Activated CD4-positive, alpha-beta T cell treated with anti-CD3 and anti-CD28 coated beads, Interleukin-2, amount 10 ng/mL, durations not matched to agents 24 days and 14 days (primary cell): ENCODE results near the gene PPP1R15B. TPM values are rescaled to one million over a fixed set of nuclear protein-coding genes. Genes with fewer than 3 reads are reported as not detected.

Experiments
- DNase-seq: peaks from one replicate; pipeline ENCODE4 v3.0.0; 2022
- H3K27ac Mint-ChIP-seq: one replicate; pipeline ENCODE4 v1.8.0; 2022; ENCODE audit warnings: mild to moderate bottlenecking, mixed read lengths
- H3K27me3 Mint-ChIP-seq: one replicate; pipeline ENCODE4 v1.8.0; 2022; ENCODE audit warnings: mixed read lengths
- H3K36me3 Mint-ChIP-seq: one replicate; pipeline ENCODE4 v1.8.0; 2022; ENCODE audit warnings: low read depth, mild to moderate bottlenecking, mixed read lengths
- H3K4me1 Mint-ChIP-seq: one replicate; pipeline ENCODE4 v1.8.0; 2021; ENCODE audit warnings: mixed read lengths
- H3K4me3 Mint-ChIP-seq: one replicate; pipeline ENCODE4 v1.8.0; 2022; ENCODE audit warnings: mild to moderate bottlenecking, moderate library complexity, mixed read lengths
- H3K9me3 Mint-ChIP-seq: one replicate; pipeline ENCODE4 v1.8.0; 2021; ENCODE audit warnings: mixed read lengths
- intact Hi-C: fragments of 100-400 bp; cut with micrococcal nuclease; formaldehyde crosslinking; loops from one replicate; pipeline ENCODE4 v1.15.1; 2023
- total RNA-seq: library from RNA; stranded (reverse); gene quantifications from 2 replicates; pipeline ENCODE4 v1.2.3, GENCODE V29; 2022

The PPP1R15B gene
- total RNA-seq, 1 donor from 2014 or later = 70.9 TPM

- H3K27ac Mint-ChIP-seq = no peak overlapping the region
- H3K4me1 Mint-ChIP-seq = peaks cover 28% of the 10 kb centered on the region
- DNase-seq = no peak
- no peaks in the 10 kb centered on the region for H3K9me3 Mint-ChIP-seq
- peaks cover 29% of the 10 kb centered on the region for H3K36me3 Mint-ChIP-seq
- intact Hi-C loops = no loop called here
- no peak overlapping the region for H3K4me3 Mint-ChIP-seq
- no peaks in the 10 kb centered on the region for H3K27me3 Mint-ChIP-seq
These were observed 9.8 kb upstream of the PPP1R15B start for GRCh38 chr1:204421441-204421840.

- H3K36me3 Mint-ChIP-seq = peaks cover 23% of the 10 kb centered on the region
- H3K4me3 Mint-ChIP-seq = no peak overlapping the region
- H3K9me3 Mint-ChIP-seq = no peaks in the 10 kb centered on the region
- H3K27ac Mint-ChIP-seq = no peak overlapping the region
- H3K27me3 Mint-ChIP-seq = no peaks in the 10 kb centered on the region
- intact Hi-C loops = no loop called here
- no peak for DNase-seq
- H3K4me1 Mint-ChIP-seq = peaks cover 29% of the 10 kb centered on the region
These were observed 8.7 kb upstream of the PPP1R15B start for GRCh38 chr1:204420039-204421004.

GRCh38 chr1:204419064-204419403, 7.4 kb upstream of the PPP1R15B start:
- no peaks in the 10 kb centered on the region for H3K27me3 Mint-ChIP-seq
- intact Hi-C loops = no loop called here
- H3K4me3 Mint-ChIP-seq = no peak overlapping the region
- H3K36me3 Mint-ChIP-seq = peaks cover 21% of the 10 kb centered on the region
- no peak overlapping the region for H3K27ac Mint-ChIP-seq
- no peak for DNase-seq
- no peaks in the 10 kb centered on the region for H3K9me3 Mint-ChIP-seq
- H3K4me1 Mint-ChIP-seq = peaks cover 32% of the 10 kb centered on the region

GRCh38 chr1:204418174-204419063, 6.8 kb upstream of the PPP1R15B start:
- Mint-ChIP-seq H3K4me3 (no peak overlapping the region), H3K27ac (no peak overlapping the region), H3K27me3 (no peaks in the 10 kb centered on the region), H3K36me3 (peaks cover 17% of the 10 kb centered on the region), H3K4me1 (peaks cover 32% of the 10 kb centered on the region), H3K9me3 (no peaks in the 10 kb centered on the region)
- DNase-seq = no peak
- intact Hi-C loops = no loop called here

DNA sequence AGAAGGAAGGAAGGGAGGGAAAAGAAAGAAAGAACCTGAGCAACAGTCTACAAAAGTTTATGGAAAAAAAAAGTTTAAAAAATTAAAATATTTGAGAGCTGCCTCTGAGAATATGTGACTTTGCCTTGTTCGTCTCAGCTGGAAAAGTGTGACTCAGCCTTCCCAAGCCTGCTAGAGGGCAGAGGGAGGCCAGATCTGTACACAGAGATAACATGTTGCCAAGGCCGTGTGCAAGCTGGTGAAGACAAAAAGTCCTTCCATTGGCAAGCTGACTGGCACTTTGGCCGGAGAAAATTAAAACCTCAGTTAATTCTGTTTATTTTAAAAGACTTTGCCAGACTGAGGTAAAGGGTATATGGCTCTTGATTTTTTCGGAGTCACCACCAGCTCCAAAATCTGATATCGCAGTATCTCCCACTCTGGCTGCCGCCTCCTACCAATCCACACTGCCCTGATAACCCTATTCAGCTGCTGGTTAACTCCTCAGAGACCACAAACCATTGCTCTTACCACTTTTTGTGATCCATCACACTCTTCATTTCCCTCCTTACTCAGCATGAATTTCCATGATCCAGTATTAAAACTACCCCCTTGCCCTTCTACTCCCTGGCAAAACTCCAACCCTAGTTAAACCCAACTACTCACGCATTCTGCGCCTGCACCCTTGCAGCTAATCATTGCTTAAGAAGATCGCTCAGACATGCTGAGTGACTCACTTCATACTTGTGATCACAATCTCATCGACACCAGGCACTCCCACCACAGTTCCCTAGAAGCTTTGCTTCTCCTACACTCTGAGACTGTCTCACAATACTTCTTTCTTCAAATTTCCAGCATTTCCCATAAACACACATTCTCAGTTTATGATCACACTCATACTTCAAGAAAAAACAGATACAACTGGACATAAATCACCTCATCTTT, 5.7 kb upstream of the PPP1R15B start:
- no peak for DNase-seq
- peak overlapping the region; percentile 1 for H3K4me3 Mint-ChIP-seq
- peaks cover 14% of the 10 kb centered on the region for H3K36me3 Mint-ChIP-seq
- peaks cover 35% of the 10 kb centered on the region for H3K4me1 Mint-ChIP-seq
- intact Hi-C loops = no loop called here
- no peaks in the 10 kb centered on the region for H3K9me3 Mint-ChIP-seq
- H3K27me3 Mint-ChIP-seq = no peaks in the 10 kb centered on the region
- H3K27ac Mint-ChIP-seq = peak overlapping the region; percentile 62

DNA sequence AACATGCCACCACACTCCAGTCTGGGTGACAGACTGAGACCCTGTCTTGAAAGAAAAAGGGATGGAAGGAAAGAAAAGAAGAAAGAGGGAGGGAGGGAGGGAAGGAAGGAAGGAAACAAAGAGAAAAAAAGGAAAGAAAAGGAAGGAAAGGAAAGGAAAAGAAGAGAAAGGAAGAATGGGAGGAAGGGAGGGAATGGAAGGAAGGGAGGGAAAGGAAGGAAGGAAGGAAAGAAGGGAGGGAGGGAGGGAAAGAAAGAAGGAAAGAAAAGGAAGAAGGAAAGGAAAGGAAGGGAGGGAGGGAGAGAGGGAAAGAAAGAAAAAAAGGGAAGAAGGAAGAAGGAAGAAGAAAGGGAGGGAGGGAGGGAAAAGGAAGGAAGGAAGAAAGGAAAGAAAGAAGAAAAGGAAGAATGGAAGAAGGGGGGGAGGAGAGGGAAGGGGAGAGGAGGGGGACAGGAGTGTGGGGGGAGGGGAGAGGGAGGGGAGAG, 5.0 kb upstream of the PPP1R15B start:
- no peak for DNase-seq
- no peaks in the 10 kb centered on the region for H3K9me3 Mint-ChIP-seq
- peaks cover 36% of the 10 kb centered on the region for H3K4me1 Mint-ChIP-seq
- no peaks in the 10 kb centered on the region for H3K27me3 Mint-ChIP-seq
- H3K4me3 Mint-ChIP-seq = no peak overlapping the region
- intact Hi-C loops = no loop called here
- H3K27ac Mint-ChIP-seq = no peak overlapping the region
- peaks cover 14% of the 10 kb centered on the region for H3K36me3 Mint-ChIP-seq

DNA sequence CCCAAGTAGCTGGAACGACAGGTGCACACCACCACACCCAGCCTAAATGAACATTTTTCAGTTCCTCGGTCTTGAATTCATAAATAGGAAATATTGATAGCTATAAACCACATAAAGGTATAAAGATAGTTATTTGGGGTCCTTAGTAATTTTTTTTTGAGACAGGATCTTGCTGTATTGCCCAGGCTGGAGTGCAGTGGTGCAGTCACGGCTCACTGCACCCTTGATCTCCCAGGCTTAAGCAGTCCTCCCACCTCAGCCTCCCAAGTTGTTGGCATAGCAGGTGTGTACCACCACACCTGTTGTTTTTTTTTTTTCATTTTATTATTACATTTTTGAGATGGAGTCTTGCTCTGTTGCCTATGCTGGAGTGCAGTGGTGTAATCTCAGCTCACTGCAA, 3.7 kb upstream of the PPP1R15B start:
- Mint-ChIP-seq H3K36me3 (peaks cover 18% of the 10 kb centered on the region), H3K27ac (no peak overlapping the region), H3K9me3 (no peaks in the 10 kb centered on the region), H3K4me1 (peaks cover 35% of the 10 kb centered on the region), H3K27me3 (no peaks in the 10 kb centered on the region), H3K4me3 (no peak overlapping the region)
- DNase-seq = no peak
- intact Hi-C loops = no loop called here

- H3K4me3 Mint-ChIP-seq = no peak overlapping the region
- no peak for DNase-seq
- H3K27me3 Mint-ChIP-seq = no peaks in the 10 kb centered on the region
- H3K4me1 Mint-ChIP-seq = peaks cover 25% of the 10 kb centered on the region
- H3K27ac Mint-ChIP-seq = no peak overlapping the region
- intact Hi-C loops = loop anchor here (5.0 kb wide), 1 partner anchor 1333 kb away; no protein-coding TSS in a partner anchor
- H3K36me3 Mint-ChIP-seq = peaks cover 23% of the 10 kb centered on the region
- no peaks in the 10 kb centered on the region for H3K9me3 Mint-ChIP-seq
These were observed 2.4 kb upstream of the PPP1R15B start for GRCh38 chr1:204414016-204414415.

GRCh38 chr1:204413170-204413535, 1.5 kb upstream of the PPP1R15B start:
- H3K4me1 Mint-ChIP-seq = peaks cover 19% of the 10 kb centered on the region
- H3K27me3 Mint-ChIP-seq = no peaks in the 10 kb centered on the region
- H3K9me3 Mint-ChIP-seq = no peaks in the 10 kb centered on the region
- DNase-seq = no peak
- peak overlapping the region; percentile 87 for H3K27ac Mint-ChIP-seq
- intact Hi-C loops = loop anchor here (5.0 kb wide), 1 partner anchor 1334 kb away; no protein-coding TSS in a partner anchor
- H3K4me3 Mint-ChIP-seq = peak overlapping the region; percentile 71
- H3K36me3 Mint-ChIP-seq = peaks cover 32% of the 10 kb centered on the region

DNA sequence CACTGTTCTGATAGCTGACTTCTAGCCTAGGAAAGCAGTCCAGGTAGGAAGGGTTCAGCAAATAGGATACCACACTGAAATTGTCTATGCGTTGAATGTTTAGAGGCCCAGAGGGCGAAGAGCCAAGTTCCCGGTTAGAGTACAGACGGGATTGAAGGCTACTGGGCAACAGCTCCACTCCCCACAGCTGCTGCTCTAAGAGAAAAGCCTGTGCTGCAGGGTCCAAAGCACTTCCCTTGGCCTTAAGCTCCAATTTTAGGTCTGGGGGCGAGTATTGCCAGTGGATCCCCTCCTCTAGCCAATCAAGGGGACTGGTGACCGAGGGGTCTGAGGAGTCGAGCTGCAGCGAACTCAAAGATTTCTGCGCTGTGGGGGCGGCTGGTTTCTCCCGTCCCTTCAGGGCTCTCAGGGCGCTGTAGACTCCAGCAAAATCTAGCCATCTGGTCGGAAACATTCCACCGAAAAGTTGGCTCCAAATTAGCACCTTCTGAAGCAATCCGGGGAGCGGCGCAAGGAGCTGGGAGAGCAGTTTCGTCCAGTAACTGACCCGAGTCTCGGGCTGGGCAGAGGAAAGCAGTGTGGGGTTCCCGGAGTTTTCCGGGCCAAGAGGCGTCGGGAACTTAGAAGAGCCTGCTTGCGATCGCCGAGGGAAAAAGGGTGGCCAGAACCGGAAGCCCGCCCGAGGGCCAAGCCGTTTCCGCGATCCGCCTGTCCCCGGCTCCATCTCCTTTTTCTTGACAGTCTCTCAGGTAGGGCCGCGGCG, 748 bp downstream of the PPP1R15B start:
- H3K27ac Mint-ChIP-seq = peak overlapping the region; percentile 99
- peaks cover 11% of the 10 kb centered on the region for H3K4me1 Mint-ChIP-seq
- intact Hi-C loops = loop anchor here (1.0 to 5.0 kb wide), 2 partner anchors 95 to 1336 kb away; no protein-coding TSS in a partner anchor
- no peaks in the 10 kb centered on the region for H3K27me3 Mint-ChIP-seq
- H3K9me3 Mint-ChIP-seq = no peaks in the 10 kb centered on the region
- peak overlapping the region; percentile 97 for H3K4me3 Mint-ChIP-seq
- H3K36me3 Mint-ChIP-seq = peaks cover 47% of the 10 kb centered on the region
- DNase-seq = peak; percentile 88

- no peaks in the 10 kb centered on the region for H3K9me3 Mint-ChIP-seq
- H3K27me3 Mint-ChIP-seq = no peaks in the 10 kb centered on the region
- peak overlapping the region; percentile 99 for H3K27ac Mint-ChIP-seq
- peaks cover 13% of the 10 kb centered on the region for H3K4me1 Mint-ChIP-seq
- DNase-seq = no peak
- intact Hi-C loops = loop anchor here (5.0 kb wide), 2 partner anchors 548 to 1337 kb away; partner anchors contain the start of gene SNRPE
- peak overlapping the region; percentile 97 for H3K4me3 Mint-ChIP-seq
- peaks cover 50% of the 10 kb centered on the region for H3K36me3 Mint-ChIP-seq
These were observed 1.6 kb downstream of the PPP1R15B start for GRCh38 chr1:204409836-204410687.

DNA sequence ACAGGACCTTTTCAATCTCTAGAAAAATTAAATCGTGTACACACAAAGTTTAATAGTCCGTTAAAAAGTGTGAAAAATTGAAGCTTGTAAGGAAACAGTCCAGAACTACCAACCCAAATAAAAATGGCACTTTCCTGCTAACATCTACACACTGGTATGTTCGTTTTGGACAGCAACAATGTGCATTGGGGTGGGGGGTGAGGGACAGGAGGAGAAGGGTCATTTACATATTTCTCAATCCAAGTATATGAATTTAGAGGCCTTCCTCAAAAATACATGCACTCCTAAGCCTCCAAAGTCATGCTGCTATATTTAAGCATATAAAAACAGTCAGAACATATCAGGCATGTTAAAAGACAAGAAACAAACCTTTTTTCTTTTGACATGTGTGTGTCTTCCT, 2.5 kb downstream of the PPP1R15B start:
- H3K4me1 Mint-ChIP-seq = peaks cover 15% of the 10 kb centered on the region
- intact Hi-C loops = loop anchor here (5.0 kb wide), 1 partner anchor 547 kb away; the partner anchor contains the start of gene SNRPE
- H3K9me3 Mint-ChIP-seq = no peaks in the 10 kb centered on the region
- DNase-seq = no peak
- H3K36me3 Mint-ChIP-seq = peaks cover 55% of the 10 kb centered on the region
- H3K27ac Mint-ChIP-seq = peak overlapping the region; percentile 43
- H3K27me3 Mint-ChIP-seq = no peaks in the 10 kb centered on the region
- peak overlapping the region; percentile 97 for H3K4me3 Mint-ChIP-seq
